ENCODE measurements around the gene MDK.

DNA sequence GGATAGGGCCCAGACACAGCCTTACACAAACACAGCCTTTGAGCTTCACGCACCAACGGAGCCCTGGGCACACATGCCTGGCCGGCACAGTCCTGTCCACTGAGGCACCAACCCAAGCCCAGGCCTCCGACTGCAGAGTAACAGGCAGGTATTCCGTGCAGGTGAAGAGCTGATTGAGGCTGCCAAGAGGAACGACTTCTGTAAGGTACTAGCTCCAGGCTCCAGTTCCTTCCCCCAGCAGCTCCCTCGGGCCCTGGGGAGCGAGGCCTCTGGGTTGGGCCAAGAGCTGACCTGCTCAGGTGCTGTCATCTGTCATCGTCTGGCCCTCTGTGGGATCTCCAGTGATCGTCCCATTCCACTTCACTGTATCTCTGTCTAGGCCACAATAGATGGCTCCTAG lies 3.2 kb upstream of the MDK start:
- no peak for TF ChIP-seq KDM5A (IDR thresholded peaks at IDR 0.05)
- no peak for TF ChIP-seq POLR2A (IDR thresholded peaks at IDR 0.05; ENCODE audit: low read length)
- TF ChIP-seq, protein P1, sequence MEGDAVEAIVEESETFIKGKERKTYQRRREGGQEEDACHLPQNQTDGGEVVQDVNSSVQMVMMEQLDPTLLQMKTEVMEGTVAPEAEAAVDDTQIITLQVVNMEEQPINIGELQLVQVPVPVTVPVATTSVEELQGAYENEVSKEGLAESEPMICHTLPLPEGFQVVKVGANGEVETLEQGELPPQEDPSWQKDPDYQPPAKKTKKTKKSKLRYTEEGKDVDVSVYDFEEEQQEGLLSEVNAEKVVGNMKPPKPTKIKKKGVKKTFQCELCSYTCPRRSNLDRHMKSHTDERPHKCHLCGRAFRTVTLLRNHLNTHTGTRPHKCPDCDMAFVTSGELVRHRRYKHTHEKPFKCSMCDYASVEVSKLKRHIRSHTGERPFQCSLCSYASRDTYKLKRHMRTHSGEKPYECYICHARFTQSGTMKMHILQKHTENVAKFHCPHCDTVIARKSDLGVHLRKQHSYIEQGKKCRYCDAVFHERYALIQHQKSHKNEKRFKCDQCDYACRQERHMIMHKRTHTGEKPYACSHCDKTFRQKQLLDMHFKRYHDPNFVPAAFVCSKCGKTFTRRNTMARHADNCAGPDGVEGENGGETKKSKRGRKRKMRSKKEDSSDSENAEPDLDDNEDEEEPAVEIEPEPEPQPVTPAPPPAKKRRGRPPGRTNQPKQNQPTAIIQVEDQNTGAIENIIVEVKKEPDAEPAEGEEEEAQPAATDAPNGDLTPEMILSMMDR (IDR thresholded peaks at IDR 0.05) = no peak
- TF ChIP-seq RFX5 (IDR thresholded peaks at IDR 0.05) = no peak
- no peak for TF ChIP-seq EP300 (IDR thresholded peaks at IDR 0.05)
- no peak for TF ChIP-seq CBX8 (IDR thresholded peaks at IDR 0.05)
- TF ChIP-seq RAD21 (conservative IDR thresholded peaks at IDR 0.05 in 1 of 2, IDR thresholded peaks at IDR 0.05 in 1 of 2) = no peak
- no peak for TF ChIP-seq ESRRA (IDR thresholded peaks at IDR 0.05; ENCODE audit: borderline replicate concordance, low read length)
- TF ChIP-seq, protein P2, sequence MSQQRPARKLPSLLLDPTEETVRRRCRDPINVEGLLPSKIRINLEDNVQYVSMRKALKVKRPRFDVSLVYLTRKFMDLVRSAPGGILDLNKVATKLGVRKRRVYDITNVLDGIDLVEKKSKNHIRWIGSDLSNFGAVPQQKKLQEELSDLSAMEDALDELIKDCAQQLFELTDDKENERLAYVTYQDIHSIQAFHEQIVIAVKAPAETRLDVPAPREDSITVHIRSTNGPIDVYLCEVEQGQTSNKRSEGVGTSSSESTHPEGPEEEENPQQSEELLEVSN (IDR thresholded peaks at IDR 0.05; ENCODE audit: borderline replicate concordance, low read depth) = no peak
- no peak for TF ChIP-seq SREBF2 (IDR thresholded peaks at IDR 0.05)
- no peak for TF ChIP-seq POLR2AphosphoS2 (conservative IDR thresholded peaks at IDR 0.05; ENCODE audit: low read length)

Measured in A549 (cell line).